GM23338 (cell line): Measurements from ENCODE around the gene CTXN1.

Experiments used
- CREB1 ChIP-seq: fragments of 250-450 bp; sonication (Bioruptor Pico); IDR thresholded peaks from 2 replicates; pipeline ENCODE4 v1.5.0; 2020; ENCODE audit warnings: low read depth, mild to moderate bottlenecking, moderate library complexity
- CTCF ChIP-seq, 2 experiments: fragments of 200-600 bp in 1 of 2; sonication (generic) in 1 of 2; conservative IDR thresholded peaks; 2 replicates each; pipeline versions ENCODE4 v1.5.1 to v1.6.1; 2016 to 2017; ENCODE audit warnings: antibody characterized with exemption in 2 of 2, low read depth in 2 of 2, mild to moderate bottlenecking in 2 of 2, moderate library complexity in 1 of 2
- EZH2 ChIP-seq: fragments of 200-600 bp; sonication (generic); IDR thresholded peaks from one replicate; pipeline ENCODE4 v1.8.0; 2017; ENCODE audit warnings: antibody characterized with exemption, mild to moderate bottlenecking, low read depth; ENCODE audit not compliant: unreplicated experiment
- EZH2phosphoT487 ChIP-seq: fragments of 200-600 bp; sonication (generic); IDR thresholded peaks from one replicate; pipeline ENCODE4 v1.8.1; 2018; ENCODE audit warnings: antibody characterized with exemption; ENCODE audit not compliant: unreplicated experiment
- JUNB ChIP-seq: IDR thresholded peaks from one replicate; pipeline ENCODE4 v1.6.1; 2016; ENCODE audit warnings: antibody characterized with exemption; ENCODE audit not compliant: unreplicated experiment
- NANOG ChIP-seq: IDR thresholded peaks from 2 replicates; pipeline ENCODE4 v1.6.1; 2016; ENCODE audit warnings: antibody characterized with exemption, borderline replicate concordance
- POLR2AphosphoS5 ChIP-seq: IDR thresholded peaks from 2 replicates; pipeline ENCODE4 v1.6.1; 2016; ENCODE audit warnings: antibody characterized with exemption, low read depth
- REST ChIP-seq: IDR thresholded peaks from one replicate; pipeline ENCODE4 v1.6.1; 2018; ENCODE audit warnings: antibody characterized with exemption; ENCODE audit not compliant: unreplicated experiment
- ZNF462 ChIP-seq: fragments of 250-450 bp; sonication (Bioruptor Pico); IDR thresholded peaks from 2 replicates; pipeline ENCODE4 v1.5.0; 2020; ENCODE audit warnings: mild to moderate bottlenecking, moderate library complexity

- TF ChIP-seq JUNB (no peak), EZH2 (no peak), CTCF (conservative IDR thresholded peaks at IDR 0.05; ENCODE audit: low read depth in 2 of 2) (no peak), POLR2AphosphoS5 (no peak), REST (no peak), EZH2phosphoT487 (no peak), ZNF462 (no peak), CREB1 (no peak), NANOG (no peak)
Measured at GRCh38 chr19:7930765-7931164, 4.8 kb upstream of the CTXN1 start.
